GM18505 (cell line): ENCODE results near the gene FAM234B.

ENCODE experiments used
- ATAC-seq: cut with Tn5 transposase; IDR thresholded peaks from one replicate; pipeline ENCODE4 v1.9.1; 2021; ENCODE audit not compliant: unreplicated experiment
- POLR2A ChIP-seq: IDR thresholded peaks from 4 replicates; pipeline ENCODE4 v1.6.1; 2011; ENCODE audit warnings: borderline replicate concordance; ENCODE audit not compliant: insufficient read depth, insufficient read length; ENCODE audit errors: extremely low read depth

The FAM234B gene

GRCh38 chr12:13084898-13085640, 40.9 kb downstream of the FAM234B start:
- no peak for ATAC-seq

GRCh38 chr12:13085968-13086686, 41.9 kb downstream of the FAM234B start:
- no peak for TF ChIP-seq POLR2A
- ATAC-seq, result no peak

More at GRCh38 chr12:13084898-13085640, 40.9 kb downstream of the FAM234B start:
- no peak for TF ChIP-seq POLR2A

- no peak for ATAC-seq
- TF ChIP-seq POLR2A, result no peak
These were observed 43.6 kb downstream of the FAM234B start for GRCh38 chr12:13087766-13088165.

- no peak for TF ChIP-seq POLR2A
- ATAC-seq, result no peak
These were observed 44.3 kb downstream of the FAM234B start for GRCh38 chr12:13088496-13088895.

GRCh38 chr12:13090054-13090453, 45.9 kb downstream of the FAM234B start:
- TF ChIP-seq POLR2A, result no peak
- ATAC-seq, result no peak

GRCh38 chr12:13091832-13092231, 47.7 kb downstream of the FAM234B start:
- no peak for TF ChIP-seq POLR2A

GRCh38 chr12:13093191-13093847, 49.1 kb downstream of the FAM234B start:
- no peak for TF ChIP-seq POLR2A
- no peak for ATAC-seq

More at GRCh38 chr12:13091832-13092231, 47.7 kb downstream of the FAM234B start:
- no peak for ATAC-seq

GRCh38 chr12:13093848-13094220, 49.7 kb downstream of the FAM234B start:
- ATAC-seq, result no peak
- no peak for TF ChIP-seq POLR2A

- TF ChIP-seq POLR2A, result no peak
- no peak for ATAC-seq
These were observed 50.2 kb downstream of the FAM234B start for GRCh38 chr12:13094367-13094766.

GRCh38 chr12:13095266-13095995, 51.2 kb downstream of the FAM234B start:
- TF ChIP-seq POLR2A, result no peak
- ATAC-seq, result no peak

- no peak for ATAC-seq
These were observed 53.4 kb downstream of the FAM234B start for GRCh38 chr12:13097491-13098011.

GRCh38 chr12:13099066-13099843, 55.1 kb downstream of the FAM234B start:
- no peak for TF ChIP-seq POLR2A

More at GRCh38 chr12:13097491-13098011, 53.4 kb downstream of the FAM234B start:
- TF ChIP-seq POLR2A, result no peak

More at GRCh38 chr12:13099066-13099843, 55.1 kb downstream of the FAM234B start:
- no peak for ATAC-seq
